HG03103 (cell line): ENCODE data around the gene ZKSCAN8.

Experiments
- ATAC-seq: cut with Tn5 transposase; IDR thresholded peaks from one replicate; pipeline ENCODE4 v1.9.1; 2021; ENCODE audit warnings: low read depth; ENCODE audit not compliant: unreplicated experiment

Gene ZKSCAN8

GRCh38 chr6:28203201-28203600 is 61.5 kb downstream of the ZKSCAN8 start:
- no peak for ATAC-seq

- no peak for ATAC-seq
These were observed 64.2 kb downstream of the ZKSCAN8 start for GRCh38 chr6:28205879-28206278.

GRCh38 chr6:28206527-28206926 is 64.8 kb downstream of the ZKSCAN8 start:
- no peak for ATAC-seq

- ATAC-seq, result no peak
These were observed 65.3 kb downstream of the ZKSCAN8 start for GRCh38 chr6:28206928-28207509.

- no peak for ATAC-seq
These were observed 65.9 kb downstream of the ZKSCAN8 start for GRCh38 chr6:28207510-28208110.

GRCh38 chr6:28208111-28208659 is 66.5 kb downstream of the ZKSCAN8 start:
- ATAC-seq, result no peak
